ENCODE data around the gene USP6.
"Not testable (repeated sequence)": the region's sequence is repeated elsewhere in the genome, so short reads cannot be mapped to it uniquely, and the experiment has no call there.

Gene USP6

DNA sequence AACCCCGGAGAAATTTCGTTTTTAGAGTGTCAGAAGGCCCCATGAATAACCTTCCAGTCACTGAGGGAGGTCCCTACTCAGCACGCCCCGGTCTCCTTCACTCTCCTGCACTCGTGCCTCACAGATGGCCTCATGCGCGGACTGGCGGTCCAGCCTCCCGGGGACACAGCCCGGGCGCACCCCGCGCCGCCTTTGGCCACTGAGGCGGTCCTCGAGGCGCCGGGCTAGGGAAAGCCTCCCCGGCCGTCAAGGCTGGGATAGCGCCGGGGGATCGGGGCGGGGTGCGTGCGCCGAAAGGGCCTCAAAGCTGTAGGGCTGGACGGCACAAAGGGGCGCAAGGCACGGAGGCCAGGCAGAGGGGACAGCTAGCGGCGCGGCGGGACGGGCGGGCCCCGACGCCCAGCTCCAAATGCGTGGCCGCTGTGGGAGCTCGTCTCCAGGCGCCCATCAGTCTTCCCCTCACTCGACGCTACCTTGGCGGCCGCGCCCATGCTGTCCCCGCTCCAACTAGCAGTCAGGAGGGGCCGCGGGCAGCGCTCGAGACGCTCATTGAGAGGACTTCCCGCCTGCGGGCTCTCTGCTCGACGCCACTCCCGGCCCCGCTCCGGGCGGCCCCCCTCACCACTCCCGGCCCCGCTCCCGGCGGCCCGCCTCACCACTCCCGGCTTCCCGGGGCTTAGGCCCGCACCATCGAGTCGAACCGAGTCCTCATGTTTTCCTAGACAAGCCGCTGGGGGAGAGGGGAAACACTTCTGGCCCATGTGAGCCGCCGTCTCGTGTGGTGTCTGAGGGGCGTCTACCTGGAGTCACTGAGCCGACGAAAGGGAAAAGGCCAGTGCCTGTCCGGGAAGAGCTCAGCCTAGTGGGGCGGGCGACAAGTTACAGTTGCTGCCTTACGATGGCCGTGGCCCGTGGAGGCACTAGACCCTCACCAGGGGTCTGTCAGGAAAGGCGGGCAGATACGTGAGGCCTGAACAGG lies at the start of gene USP6:
Gene USP6 (plus strand): TSS at position 360 of the 979 bp plus-strand sequence. CDS start 14,336 bp downstream, outside the sequence.
- no peak for DNase-seq (ENCODE audit: low spot score)

DNA sequence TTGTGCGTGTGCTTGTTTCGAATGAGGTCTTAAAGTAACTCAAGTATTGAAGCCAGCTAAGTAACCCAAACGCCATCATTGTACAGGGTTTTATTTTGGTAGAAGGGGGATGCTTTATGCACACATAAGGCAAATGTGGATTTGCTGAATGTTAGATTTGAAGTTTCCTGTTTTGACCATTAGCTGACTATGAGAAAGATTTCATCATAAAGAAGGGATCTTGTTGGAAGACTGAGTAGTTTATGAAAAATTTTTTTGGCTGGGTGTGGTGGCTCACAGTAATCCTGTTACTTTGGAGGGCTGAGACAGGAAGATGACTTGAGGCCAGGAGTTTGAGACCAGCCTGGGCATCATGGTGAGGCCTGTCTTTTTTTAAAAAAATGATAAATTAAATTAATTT lies 47.6 kb upstream of the USP6 start:
- no peak for DNase-seq (ENCODE audit: low spot score)

GRCh38 chr17:5069724-5070123 lies 46.1 kb upstream of the USP6 start:
- DNase-seq (ENCODE audit: low spot score): no peak

DNA sequence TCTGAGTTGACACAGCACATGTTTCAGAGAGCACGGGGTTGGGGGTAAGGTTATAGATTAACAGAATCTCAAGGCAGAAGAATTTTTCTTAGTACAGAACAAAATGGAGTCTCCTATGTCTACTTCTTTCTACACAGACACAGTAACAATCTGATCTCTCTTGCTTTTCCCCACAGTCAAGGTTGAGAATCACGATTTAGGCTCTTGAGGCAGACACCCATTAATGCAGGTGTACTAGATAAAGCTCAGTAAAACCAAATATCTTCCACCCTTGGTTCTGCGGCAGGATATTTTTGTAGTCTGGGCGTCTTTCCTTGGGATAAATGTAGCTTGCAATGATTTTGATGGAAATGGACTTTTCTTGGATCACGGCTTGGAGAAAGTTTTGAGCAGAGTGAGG lies 40.4 kb upstream of the USP6 start:
- DNase-seq (ENCODE audit: low spot score): not testable (repeated sequence)

DNA sequence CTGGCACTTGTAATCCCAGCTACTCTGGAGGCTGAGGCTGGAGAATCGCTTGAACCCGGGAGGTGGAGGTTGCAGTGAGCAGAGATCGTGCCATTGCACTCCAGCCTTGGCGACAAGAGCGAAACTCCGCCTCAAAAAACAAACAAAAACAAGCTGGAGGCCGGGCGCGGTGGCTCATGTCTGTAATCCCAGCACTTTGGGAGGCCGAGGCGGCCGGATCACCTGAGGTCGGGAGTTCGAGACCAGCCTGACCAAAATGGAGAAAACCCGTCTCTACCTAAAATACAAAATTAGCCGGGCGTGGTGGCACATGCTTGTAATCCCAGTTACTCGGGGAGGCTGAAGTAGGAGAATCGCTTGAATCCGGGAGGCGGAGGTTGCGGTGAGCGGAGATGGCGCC lies 38.6 kb upstream of the USP6 start:
- DNase-seq (ENCODE audit: low spot score): not testable (repeated sequence)

- DNase-seq (ENCODE audit: low spot score): no peak
These were observed 38.1 kb upstream of the USP6 start for GRCh38 chr17:5077781-5078105.

DNA sequence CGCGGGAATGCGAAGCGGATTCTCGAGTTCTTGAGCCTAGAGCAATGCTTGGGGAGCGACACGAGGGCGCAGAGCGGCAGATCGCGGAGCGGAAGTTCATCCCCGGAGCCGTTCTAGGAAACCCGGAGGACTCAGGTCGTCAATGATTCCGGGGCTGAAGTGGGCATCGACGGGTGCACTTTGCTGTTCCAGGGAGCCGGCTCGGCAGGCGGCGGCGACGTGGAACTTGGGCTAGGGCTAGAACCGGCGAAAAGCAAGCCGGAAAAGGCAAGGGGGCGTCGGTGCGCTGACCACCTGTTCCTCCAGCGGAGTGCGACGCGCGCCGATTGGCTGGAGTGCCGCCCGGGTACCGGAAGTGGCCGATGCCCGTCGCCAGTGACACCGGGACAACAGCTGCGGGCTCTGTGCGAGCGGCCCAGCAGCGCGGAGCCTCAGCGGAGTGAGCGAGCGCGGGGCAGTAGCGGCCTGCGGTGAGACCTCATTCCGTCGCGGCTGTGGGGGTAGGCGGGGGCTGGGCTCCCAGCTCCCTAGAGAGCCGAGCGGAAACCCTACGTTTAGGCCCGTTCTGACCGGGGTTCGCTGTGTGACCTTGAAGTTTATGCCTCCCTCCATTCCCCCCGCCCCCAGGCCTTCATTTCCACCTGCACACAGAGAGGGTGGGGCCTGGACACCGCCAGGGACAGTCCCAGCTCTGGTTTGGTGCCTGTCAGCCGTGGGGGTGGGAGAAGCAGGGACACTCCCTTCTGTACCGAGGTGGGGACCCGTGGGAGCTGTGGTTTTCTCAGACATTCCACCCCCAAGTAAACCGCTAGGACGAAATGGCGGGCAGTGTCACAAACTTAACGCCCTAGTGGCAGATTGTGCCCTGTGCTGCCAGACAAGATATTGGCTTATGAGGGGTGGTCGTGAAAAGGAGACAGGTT lies 37.5 kb upstream of the USP6 start, which contains the start of gene ZFP3:
Gene ZFP3 (plus strand): TSS at position 362 of the 923 bp plus-strand sequence. CDS start 13,038 bp downstream, outside the sequence.
- DNase-seq (ENCODE audit: low spot score): peak; percentile 81

DNA sequence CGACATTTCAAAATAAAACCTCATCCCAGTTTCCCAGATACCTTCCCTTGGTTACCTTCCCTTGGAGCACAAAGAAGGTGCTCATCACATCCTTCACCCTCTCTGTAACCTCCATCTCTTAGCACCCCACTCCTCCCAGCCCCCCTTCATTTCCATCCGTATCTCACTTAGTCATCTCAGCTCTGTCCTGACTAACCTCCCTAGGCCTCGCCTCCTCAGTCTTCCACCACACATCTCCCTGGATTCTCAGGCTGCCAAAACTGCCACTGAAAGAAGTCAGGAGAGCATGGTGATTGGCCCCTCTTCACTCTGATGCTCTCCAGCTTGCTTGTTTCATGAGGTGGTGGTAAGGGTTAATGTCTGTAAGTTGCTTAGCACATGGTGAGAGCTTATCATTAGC lies 35.2 kb upstream of the USP6 start:
- DNase-seq (ENCODE audit: low spot score): no peak

- no peak for DNase-seq (ENCODE audit: low spot score)
These were observed 23.4 kb upstream of the USP6 start for GRCh38 chr17:5092218-5093010.

DNA sequence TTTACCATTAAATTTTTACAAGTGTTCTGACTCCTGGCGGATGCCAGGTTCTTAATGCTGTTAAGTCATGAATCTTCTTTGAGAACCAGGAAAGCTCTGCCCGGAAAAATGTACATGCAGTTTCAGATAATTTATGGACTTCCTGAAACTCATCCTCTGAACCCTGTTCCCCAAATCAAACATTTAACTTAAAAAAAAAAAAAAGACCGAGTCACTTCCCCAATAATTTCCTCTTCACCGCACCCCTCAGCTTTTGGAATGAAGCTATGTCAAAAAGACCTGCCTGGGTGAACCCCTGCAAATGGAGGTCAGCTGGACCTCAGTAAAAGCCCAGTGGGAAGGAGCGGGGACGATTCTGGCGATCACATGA lies 19.1 kb upstream of the USP6 start:
- DNase-seq (ENCODE audit: low spot score): no peak

DNA sequence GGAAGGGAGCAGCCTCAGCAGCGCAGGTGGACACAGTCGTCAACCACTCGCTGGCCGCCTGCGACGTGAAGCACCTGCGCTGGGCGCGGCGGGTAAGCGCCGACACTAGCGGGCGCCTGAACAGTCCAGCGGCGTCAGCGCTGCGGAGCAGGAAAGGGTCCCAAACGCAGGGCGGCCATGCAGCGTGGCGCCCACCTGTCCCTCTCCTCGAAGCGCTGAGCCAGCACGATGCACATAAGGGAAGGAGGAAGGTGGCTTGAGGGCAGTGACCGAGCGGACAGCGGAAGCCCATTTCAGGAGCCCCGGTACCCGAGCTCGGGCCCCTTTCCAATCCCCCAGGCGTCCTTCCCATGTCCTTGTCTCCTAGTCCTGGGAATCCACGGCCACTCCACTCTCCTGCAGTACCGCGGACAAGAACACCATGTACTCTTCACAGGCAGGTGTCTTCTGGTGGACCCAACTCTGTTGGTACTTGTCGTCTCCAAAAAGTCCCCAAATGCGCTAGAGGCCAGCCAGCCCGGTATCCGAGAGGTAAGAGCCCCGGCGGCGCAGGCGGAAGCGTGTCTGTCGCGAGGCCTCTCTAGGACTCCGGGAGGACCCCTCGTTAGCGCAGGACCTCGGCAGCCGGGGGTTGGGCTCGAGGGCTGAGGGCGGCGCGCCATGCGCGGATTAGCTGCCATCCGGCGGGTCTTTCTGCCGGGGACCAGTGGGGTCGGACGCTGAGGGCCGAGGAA lies 18.6 kb upstream of the USP6 start:
- DNase-seq (ENCODE audit: low spot score): peak; percentile 21

DNA sequence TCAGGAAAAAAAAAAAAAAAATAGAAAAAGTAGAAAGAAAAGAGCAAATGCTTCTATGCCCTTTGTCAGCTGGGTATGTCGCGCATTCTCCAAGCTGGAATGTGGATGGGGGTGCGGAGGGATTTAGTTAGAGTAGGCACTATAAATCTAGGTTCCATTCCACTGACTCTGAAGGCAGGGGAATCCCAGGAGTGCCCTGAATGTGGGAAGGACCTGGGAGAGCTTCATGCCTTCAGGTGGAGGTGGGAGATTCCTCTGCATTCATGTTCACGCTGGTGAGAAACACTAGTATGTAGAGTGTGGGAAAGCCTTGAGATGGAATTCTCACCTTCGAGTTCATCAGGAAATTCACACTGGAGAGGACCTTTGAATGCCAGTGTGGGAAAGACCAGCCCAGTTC lies 16.6 kb upstream of the USP6 start:
- DNase-seq (ENCODE audit: low spot score): no peak

DNA sequence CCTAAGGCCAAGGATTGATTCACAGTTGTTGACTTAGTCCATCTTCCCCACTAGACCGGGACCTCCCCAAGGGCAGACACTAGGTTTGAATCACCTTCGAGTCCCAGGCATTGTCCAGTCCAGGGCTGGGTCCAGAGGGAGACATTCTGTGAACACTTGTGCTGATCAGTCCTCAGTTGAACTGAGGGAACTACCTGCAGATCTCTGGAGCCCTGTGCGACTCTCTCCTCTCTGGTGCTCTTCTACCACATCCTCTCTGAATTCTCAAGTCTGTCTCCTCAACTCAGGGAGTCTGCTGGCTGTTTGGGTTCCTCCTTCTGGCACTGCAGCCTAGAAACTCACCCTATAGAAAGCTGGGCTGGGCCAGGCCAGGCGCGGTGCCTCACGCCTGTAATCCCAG lies 15.0 kb upstream of the USP6 start:
- DNase-seq (ENCODE audit: low spot score): no peak

GRCh38 chr17:5110816-5111215 lies 5.0 kb upstream of the USP6 start:
- no peak for DNase-seq (ENCODE audit: low spot score)

DNA sequence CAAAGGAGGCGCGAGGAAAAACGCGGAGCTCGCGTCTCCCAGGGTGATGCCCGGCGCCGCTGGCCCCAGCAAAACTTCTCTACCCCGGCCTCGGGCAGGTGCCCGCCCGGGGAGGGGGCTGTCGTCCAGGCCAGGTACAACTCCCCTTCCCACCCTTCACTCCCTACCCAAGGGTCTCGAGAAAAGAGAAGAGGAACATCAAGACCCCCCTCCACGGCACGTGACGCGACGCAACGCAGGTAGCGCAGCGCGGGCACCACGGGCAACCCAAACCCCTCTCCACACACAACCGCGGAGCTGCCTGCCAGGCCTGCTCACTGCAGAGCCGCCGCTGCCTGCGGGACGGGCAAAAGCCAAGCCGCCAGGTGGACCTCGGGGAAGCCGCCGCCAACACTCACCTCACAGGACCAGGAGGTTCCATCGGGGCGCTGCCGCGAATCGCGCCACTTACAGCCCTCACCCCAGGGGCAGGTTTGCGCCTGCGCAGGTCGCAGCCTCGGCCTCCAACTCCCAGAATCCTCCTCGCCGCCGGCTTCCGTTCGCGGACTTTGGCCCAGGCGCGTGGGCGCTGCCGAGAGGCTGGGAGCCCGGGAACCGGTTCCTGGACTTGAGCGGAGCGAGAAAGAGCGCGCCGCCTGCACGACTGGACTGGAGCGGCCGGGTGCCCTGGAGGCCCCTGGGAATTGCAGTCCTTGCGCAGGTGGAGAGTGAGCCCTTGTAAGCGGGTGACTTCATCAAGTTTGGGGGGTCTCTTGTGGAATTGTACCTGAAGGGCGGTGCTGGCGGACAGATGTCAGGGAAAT lies 4.2 kb upstream of the USP6 start, which contains the start of gene ZNF232:
Gene ZNF232 (minus strand): TSS at position 477 of the 803 bp plus-strand sequence. CDS start 56 bp downstream, at position 421.
- DNase-seq (ENCODE audit: low spot score): peak; percentile 91

- DNase-seq (ENCODE audit: low spot score): no peak
These were observed 2.4 kb downstream of the USP6 start for GRCh38 chr17:5118219-5118618.

GRCh38 chr17:5120036-5120435 lies 4.2 kb downstream of the USP6 start:
- DNase-seq (ENCODE audit: low spot score): no peak

DNA sequence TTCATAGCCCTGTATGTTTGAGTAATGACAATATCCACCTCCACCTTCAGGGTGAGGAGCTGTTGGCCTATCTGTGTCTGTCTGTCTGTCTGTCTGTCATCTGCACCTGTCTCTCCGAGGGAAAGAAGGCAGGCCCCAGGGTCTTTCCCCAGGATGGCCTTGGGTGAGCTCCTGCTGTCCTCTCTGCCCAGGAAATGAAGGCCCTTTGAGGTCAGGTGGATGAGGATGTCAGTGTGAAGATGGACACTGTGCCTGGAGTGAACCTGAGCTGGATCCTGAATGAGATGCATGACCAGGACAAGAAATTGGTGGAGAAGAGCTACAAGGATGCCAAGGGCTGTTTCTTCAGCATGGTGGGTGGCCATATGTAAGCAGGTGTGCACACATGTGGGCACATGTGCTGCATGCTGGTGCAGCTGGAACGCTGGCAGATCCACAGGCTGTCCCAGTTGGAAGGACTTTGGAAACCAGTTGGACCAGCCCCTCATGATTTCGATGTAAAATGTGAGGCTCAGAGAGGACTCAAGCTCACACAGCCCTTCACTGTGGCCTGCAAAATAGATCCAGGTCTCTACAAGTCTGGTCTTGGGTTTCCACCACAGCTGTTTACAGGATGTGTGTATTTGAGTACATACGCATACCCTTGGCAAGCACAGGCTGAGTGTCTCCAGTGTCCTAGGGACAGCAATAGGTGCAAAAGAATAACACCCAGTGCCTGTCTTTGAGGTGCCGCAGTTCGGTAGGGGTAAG lies 4.8 kb downstream of the USP6 start:
- not testable (repeated sequence) for DNase-seq (ENCODE audit: low spot score)

- no peak for DNase-seq (ENCODE audit: low spot score)
These were observed 5.5 kb downstream of the USP6 start for GRCh38 chr17:5121186-5121841.
